ENCODE data around the gene AIP. TPM values are rescaled to one million over a fixed set of nuclear protein-coding genes. Genes with fewer than 3 reads are reported as not detected.

AIP gene
- total and polyA plus RNA-seq, 8 donors = 20.2 to 45.8 (median 25.6) TPM

DNA sequence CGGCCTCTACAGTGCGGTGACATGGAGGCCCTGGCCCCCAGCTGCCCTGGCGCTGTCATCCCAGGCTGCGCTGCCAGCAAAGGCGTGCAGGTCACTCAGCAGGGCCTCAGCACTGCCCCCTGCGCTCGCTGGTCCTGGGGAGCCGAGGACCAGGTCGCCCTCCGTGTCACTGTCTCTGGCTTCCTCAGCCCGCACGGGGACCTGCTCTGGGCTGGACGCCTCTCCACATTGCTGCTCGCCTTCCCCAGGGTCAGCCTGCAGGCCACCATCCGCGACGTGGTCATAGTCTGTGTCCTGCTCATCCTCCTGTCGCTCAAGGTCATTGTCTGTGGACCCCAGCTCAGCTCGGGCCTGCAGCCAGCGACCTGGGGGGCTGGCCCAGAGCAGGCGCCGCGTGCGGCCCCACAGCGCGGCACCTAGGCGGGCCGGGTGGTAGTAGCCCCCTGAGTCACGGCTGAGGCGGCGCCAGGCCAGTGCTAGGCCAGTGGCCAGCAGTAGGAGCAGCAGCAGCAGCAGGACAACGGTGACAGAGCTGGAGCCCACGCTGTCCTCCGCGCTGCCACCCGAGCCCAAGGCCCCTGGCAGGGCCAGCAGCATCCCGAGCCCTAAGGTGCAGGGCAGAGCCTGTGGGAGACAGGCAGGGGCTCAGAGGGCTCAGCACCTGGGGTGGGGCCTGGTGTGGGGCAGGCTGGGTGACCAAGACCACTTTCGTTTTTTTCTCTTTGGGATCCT, 46.9 kb upstream of the AIP start:
- 91 to 92% methylated on average over 38 of the region's 38 CpGs for WGBS, 2 donors
- DNase-seq (peak in 1 of 6 donors; percentile 79), ATAC-seq (no peak), FAIRE-seq (no peak)
- H3K4me3 ChIP-seq = no peak overlapping the region
- H3K4me1 ChIP-seq = no peaks in the 10 kb centered on the region
- no peaks in the 10 kb centered on the region for H3K9me3 ChIP-seq
- no peaks in the 10 kb centered on the region for H3K27me3 ChIP-seq
- no peak overlapping the region for H3K27ac ChIP-seq
- intact Hi-C loops (cut with DNase I) = loop anchor here in 1 of 3 donors (10.0 kb wide), 1 partner anchor 59 kb away; no protein-coding TSS in a partner anchor
- H3K36me3 ChIP-seq = peaks cover 0 to 16% (median 14%) of the 10 kb centered on the region in 3 donors
- TF ChIP-seq, protein P1, sequence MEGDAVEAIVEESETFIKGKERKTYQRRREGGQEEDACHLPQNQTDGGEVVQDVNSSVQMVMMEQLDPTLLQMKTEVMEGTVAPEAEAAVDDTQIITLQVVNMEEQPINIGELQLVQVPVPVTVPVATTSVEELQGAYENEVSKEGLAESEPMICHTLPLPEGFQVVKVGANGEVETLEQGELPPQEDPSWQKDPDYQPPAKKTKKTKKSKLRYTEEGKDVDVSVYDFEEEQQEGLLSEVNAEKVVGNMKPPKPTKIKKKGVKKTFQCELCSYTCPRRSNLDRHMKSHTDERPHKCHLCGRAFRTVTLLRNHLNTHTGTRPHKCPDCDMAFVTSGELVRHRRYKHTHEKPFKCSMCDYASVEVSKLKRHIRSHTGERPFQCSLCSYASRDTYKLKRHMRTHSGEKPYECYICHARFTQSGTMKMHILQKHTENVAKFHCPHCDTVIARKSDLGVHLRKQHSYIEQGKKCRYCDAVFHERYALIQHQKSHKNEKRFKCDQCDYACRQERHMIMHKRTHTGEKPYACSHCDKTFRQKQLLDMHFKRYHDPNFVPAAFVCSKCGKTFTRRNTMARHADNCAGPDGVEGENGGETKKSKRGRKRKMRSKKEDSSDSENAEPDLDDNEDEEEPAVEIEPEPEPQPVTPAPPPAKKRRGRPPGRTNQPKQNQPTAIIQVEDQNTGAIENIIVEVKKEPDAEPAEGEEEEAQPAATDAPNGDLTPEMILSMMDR (IDR thresholded peaks at IDR 0.05) = no peak

DNA sequence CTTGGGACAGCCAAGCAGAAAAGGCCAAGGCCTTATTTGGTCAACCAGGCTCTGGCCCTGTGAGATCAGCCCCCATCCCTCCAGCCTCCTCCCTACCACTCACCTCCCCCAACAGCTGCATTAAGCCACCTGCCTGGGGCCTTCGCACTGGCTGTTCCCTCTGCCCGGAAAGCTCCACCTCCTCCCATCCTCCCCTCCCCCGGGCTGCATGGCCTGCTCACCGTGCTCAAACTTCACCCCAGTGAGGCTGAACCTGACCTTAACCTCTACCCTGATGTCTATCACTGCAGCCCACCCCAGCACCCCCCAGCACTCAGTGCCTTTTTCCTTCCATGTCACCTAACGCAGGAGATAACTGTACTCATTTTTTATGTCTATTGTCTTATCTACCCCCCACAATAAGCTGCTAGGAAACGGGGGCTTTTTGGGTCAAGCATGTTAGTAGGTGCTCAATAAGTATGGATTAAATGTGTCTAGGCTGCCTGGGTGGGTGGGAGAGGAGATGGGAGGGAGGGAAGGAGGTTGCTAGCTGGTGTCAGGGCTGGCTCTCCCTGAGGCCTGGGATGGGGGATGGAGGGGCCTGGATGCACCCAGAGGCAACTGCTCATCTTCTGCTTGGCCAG, 46.3 kb upstream of the AIP start:
- FAIRE-seq (no peak), ATAC-seq (peak in 1 of 4 donors; percentile 23), DNase-seq (peak in 1 of 6 donors; percentile 48)
- no peak overlapping the region for H3K4me3 ChIP-seq
- TF ChIP-seq, protein P1 (IDR thresholded peaks at IDR 0.05) = no peak
- no peaks in the 10 kb centered on the region for H3K9me3 ChIP-seq
- H3K27me3 ChIP-seq = no peaks in the 10 kb centered on the region
- 63 to 65% methylated on average over 6 of the region's 6 CpGs for WGBS, 2 donors
- no peaks in the 10 kb centered on the region for H3K4me1 ChIP-seq
- no peak overlapping the region for H3K27ac ChIP-seq
- peaks cover 0 to 14% (median 14%) of the 10 kb centered on the region in 3 donors for H3K36me3 ChIP-seq
- intact Hi-C loops (cut with DNase I) = loop anchor here in 1 of 3 donors (10.0 kb wide), 1 partner anchor 58 kb away; no protein-coding TSS in a partner anchor

DNA sequence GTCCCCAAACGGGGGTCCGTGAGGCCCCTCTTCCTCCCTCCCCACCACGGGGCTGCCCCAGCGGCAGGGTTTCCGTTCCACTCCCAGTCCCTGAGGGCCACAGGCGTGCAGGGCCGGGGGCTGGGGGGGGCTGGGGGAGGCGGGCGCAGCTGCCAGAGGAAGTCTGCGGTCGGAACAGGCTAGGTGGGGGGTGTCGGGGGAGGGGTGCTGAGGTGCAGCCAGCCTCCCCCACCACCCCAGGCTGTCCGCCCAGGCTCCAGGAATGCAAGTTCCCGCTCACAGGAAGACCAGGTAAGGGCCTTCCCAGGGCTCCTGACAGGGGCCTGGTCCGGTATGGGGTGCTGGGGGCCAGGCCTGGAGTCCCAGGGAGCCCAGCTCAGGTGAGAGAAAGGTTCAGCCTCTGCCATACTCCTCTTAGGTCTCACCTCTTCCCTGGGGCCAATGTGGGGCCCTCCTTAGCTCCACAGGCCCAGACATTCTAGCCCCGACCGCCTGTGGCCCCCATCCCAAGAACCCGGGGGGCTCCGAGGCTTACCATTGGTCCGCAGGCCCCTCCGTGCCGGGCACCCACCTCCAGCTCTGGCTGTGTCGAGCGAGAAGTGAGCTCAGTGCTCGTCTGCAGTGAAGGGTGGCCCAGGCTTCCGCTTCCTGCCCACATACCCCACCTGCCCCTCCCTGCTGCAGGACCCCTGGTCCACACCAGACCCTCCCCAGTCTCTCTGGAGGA, 45.6 kb upstream of the AIP start, which contains the start of gene PTPRCAP:
Gene PTPRCAP (minus strand): TSS at position 601 of the 727 bp plus-strand sequence. CDS start 63 bp downstream, at position 538.
- TF ChIP-seq, protein P1 (IDR thresholded peaks at IDR 0.05) = no peak
- no peaks in the 10 kb centered on the region for H3K27me3 ChIP-seq
- WGBS, 2 donors = 85 to 87% methylated on average over 21 to 26 of the region's 26 CpGs
- H3K9me3 ChIP-seq = no peaks in the 10 kb centered on the region
- H3K27ac ChIP-seq = no peak within 1 kb of the TSS
- H3K36me3 ChIP-seq = peaks cover 0 to 14% (median 11%) of the 10 kb centered on the region in 3 donors
- peak within 1 kb of the TSS in 1 of 4 donors; percentile 12 for H3K4me3 ChIP-seq
- DNase-seq (peak in 3 of 6 donors; percentile 40 to 74 (median 55)), ATAC-seq (peak in 2 of 4 donors; percentile 10 to 12), FAIRE-seq (no peak)
- H3K4me1 ChIP-seq = peaks cover 0 to 3% (median 1%) of the 10 kb centered on the region in 3 donors
- intact Hi-C loops (cut with DNase I) = loop anchor here in 1 of 3 donors (10.0 kb wide), 1 partner anchor 58 kb away; no protein-coding TSS in a partner anchor

DNA sequence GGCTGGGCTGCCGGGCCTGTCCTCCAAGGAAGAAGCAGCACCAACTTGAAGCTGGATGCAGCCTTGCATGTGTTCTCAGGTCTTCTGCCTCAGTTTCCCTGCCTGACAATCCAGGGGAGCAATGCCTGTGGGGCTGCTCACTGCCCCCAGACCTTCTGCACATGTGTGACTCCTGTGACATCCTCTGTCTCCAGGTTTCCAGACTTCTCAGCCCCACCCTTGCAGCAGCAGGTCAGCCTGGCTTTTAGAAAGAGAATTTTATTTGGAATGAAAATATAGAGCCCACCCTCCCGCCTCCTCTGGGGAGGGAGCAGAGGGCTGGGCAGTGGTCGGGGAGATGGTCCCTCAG, 45.0 kb upstream of the AIP start:
- FAIRE-seq (no peak), DNase-seq (no peak), ATAC-seq (no peak)
- TF ChIP-seq, protein P1 (IDR thresholded peaks at IDR 0.05) = no peak
- peak overlapping the region in 1 of 4 donors; percentile 12 for H3K4me3 ChIP-seq
- intact Hi-C loops (cut with DNase I) = loop anchor here in 1 of 3 donors (10.0 kb wide), 1 partner anchor 57 kb away; no protein-coding TSS in a partner anchor
- no peak overlapping the region for H3K27ac ChIP-seq
- H3K4me1 ChIP-seq = peaks cover 0 to 7% (median 5%) of the 10 kb centered on the region in 3 donors
- H3K27me3 ChIP-seq = no peaks in the 10 kb centered on the region
- H3K9me3 ChIP-seq = no peaks in the 10 kb centered on the region
- 79 to 81% methylated on average over 3 of the region's 3 CpGs for WGBS, 2 donors
- H3K36me3 ChIP-seq = peaks cover 0 to 13% (median 10%) of the 10 kb centered on the region in 3 donors

Measured in pancreas (tissue), 10 donors.